GM18519 (cell line): ENCODE measurements around the gene ARHGEF37.
"Not testable (repeated sequence)": the region's sequence is repeated elsewhere in the genome, so short reads cannot be mapped to it uniquely, and the experiment has no call there.

Experiments
- ATAC-seq: cut with Tn5 transposase; IDR thresholded peaks from one replicate; pipeline ENCODE4 v1.9.1; 2021; ENCODE audit warnings: mild to moderate bottlenecking, moderate library complexity; ENCODE audit not compliant: unreplicated experiment, low FRiP score

The ARHGEF37 gene, protein sequence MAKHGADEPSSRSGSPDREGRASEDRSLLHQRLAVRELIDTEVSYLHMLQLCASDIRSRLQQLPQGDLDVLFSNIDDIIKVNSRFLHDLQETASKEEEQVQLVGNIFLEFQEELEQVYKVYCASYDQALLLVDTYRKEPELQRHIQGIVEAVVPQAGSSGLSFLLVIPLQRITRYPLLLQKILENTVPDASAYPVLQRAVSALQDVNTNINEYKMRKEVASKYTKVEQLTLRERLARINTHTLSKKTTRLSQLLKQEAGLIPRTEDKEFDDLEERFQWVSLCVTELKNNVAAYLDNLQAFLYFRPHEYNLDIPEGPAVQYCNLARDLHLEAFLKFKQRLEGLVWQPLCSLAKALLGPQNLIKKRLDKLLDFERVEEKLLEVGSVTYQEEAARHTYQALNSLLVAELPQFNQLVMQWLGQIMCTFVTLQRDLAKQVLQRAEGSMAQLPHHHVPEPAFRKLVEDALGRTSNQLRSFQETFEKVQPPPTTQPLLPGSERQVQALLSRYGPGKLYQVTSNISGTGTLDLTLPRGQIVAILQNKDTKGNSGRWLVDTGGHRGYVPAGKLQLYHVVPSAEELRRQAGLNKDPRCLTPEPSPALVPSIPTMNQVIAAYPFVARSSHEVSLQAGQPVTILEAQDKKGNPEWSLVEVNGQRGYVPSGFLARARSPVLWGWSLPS

DNA sequence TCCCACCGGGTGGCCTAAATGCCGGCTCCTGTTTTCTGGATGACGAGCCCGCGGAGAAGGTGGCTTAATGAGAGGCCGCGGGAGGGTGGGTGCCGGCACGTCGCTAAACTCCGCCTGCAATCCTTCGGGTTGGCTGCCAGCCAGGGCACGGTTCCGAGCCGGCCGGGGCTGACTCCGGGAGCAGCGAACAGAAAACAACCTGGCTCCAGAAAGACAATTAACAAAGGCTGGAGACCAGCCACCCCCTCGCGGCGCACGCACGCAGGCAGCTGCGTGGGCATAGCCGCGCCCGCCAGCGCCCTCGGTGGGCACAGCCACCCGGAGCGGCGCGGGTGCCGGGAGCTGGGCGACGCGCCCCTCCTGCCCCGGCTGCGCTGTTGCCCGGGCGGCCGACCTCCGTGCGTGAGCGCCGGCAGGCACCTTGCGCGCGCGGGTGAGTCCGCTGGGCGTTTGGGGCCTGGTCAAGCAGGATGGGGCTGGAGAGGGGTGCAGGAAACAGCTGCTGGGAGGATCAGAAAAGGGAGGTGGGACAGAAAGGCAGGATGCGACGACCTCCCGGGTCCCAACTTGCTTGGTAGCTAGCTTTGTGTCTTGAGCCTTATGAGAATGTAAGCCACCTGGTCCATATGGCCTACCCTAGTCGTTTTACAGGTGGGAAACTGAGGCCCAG is at the start of gene ARHGEF37:
Gene ARHGEF37, plus strand, starts transcription at position 307 of the 670 bp plus-strand sequence. CDS start 16,272 bp downstream, outside the sequence.
- no peak for ATAC-seq

DNA sequence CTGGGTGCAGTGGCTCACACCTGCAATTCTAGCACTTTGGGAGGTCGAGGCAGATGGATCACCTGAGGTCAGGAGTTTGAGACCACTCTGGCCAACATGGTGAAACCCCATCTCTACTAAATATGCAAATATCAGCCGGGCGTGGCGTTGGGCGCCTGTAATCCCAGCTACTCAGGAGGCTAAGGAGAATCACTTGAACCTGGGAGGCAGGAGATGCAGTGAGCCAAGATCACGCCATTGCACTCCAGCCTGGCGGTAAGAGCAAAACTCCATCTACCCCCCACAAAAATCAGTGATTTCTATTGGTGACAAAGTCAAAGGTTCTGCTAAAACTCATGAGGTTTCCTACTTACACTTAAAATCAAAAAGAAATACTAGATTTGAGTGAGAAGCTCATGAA is 48.9 kb upstream of the ARHGEF37 start:
- no peak for ATAC-seq

DNA sequence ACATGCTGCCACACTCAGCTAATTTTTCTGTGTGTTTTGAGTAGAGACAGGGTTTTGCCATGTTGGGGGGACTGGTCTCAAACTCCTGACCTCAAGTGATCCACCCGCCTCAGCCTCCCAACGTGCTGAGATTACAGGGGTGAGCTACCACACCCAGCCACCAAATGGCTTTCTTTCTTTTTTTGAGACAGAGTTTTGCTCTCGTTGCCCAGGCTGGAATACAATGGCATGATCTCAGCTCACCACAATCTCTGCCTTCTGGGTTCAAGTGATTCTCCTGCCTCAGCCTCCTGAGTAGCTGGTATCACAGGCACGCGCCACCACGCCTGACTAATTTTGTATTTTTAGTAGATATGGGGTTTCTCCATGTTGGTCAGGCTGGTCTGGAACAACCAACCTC is 45.5 kb upstream of the ARHGEF37 start:
- not testable (repeated sequence) for ATAC-seq

DNA sequence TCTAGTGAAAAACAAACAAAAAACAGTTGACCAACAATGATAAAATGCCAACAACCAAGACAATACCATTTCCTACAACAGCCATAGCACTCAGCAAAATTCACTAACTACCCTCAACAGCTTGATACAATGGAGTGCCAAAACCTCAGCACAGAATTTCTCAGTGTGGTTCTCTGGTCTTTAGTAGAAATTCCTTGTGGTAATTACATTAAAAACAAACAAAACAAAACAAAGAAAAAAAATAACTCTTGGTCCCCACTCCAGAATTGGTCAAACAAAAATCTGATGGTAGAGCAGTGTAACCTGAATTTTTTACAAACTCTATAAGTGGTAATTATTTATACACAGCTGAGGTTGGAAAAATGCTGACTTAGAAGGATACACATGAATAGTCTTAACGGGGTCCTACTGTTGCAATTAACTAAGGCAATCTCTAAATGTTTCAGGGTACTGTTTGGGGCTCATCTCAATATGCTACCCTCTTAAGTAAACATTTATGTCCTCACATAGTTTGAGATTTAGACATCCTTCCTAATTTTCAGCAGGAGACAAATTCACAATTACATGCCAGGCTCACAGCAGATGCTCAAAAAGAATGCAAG is 43.8 kb upstream of the ARHGEF37 start:
- no peak for ATAC-seq

DNA sequence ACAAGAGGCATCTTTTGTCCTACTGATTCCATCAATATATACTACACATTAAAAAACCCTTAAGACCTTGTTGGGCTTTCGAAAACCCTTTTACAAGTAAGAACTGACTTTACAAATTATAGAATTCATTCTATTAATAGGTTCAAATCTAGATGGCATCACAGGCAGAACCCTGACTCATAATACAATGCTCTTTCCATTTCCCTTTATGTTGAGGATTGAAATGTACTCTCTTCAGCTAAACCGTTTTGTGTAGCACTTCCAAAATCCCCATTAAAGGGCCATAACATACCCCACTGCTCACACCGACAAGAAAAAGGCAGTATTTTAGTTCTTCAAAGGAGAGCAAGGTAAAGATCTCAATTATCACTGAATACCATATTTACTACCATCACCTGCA is 41.2 kb upstream of the ARHGEF37 start:
- ATAC-seq = no peak

DNA sequence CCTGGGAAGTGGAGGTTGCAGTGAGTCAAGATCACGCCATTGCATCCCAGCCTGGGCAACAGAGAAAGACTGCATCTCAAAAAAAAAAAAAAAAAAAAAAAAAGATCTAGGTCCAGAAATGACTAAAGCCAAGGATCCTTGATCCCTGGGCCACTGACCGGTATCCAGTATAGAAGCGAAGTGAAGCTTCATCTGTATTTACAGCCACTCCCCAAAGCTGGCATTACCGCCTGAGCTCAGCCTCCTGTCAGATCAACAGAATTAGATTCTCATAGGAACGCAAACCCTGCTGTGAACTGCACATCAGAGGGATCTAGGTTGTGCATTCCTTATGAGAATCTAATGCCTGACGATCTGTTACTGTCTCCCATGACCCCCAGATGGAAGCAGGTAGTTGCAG is 39.4 kb upstream of the ARHGEF37 start:
- no peak for ATAC-seq

DNA sequence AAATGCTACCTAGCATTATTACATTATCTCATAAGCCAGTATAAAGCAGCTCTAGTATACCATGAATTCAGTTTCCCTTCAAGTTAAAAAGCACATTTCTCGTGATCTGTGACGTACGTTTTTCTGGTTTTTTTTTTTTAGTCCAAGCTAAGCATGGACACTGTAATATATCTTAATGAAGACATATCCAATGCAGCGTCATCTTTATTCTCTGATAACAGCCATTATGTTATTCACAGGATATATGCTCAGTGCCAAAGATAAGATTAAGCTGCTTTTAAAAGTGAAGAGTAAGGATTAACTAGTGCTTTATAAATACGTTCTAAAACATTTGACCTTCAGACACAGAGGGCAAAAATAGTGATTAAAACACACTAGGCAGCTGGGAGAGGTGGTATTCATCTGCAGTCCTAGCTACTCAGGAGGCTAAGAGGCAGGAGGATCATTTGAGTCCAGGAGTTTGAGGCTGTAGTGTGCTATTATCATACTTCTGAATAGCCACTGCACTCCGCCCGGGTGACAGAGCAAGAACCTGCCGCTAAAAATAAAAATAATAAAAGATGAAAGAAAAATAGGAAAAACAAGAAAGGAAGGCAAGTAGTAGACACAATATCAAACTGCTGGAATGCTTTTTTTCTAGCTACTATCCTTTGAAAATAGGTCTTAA is 37.8 kb upstream of the ARHGEF37 start:
- ATAC-seq = no peak

DNA sequence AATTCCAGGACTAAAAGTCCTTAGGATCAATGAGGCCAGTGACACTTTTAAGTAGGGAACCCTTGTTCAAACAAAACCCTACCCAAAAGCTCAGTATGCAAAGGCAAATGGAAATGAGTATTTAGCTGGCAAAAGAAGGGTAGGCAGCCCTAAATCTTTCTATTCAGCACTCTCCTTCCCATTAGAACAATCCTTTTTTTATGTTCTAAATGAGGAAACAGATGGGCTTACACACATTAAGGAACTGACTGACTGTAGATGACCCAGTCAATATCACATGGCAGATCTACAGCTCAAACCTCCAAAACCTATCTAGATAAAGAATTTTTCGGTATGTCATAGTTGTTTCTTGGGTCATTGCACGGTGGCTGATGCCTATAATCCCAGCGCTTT is 37.3 kb upstream of the ARHGEF37 start:
- ATAC-seq = no peak

DNA sequence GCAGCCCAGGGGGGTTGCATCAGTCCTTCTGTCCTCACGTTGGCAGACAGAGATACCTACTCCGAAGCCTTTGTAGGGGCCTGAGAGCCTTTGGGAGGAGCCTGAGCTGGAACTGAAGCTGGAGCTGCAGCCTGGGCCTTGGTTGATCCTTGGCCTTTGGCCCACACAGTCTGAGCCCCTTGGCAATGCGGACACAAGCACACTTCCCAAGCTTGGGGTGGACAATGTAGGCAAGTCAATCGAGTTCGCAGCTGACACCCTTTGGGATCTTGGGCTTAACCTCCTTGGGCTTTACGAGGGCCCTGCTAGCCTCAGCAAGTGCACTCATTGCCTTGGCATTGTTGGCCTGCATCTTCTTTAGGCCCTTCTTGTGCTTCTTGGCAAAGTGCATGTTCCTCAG is 36.0 kb upstream of the ARHGEF37 start:
- no peak for ATAC-seq

DNA sequence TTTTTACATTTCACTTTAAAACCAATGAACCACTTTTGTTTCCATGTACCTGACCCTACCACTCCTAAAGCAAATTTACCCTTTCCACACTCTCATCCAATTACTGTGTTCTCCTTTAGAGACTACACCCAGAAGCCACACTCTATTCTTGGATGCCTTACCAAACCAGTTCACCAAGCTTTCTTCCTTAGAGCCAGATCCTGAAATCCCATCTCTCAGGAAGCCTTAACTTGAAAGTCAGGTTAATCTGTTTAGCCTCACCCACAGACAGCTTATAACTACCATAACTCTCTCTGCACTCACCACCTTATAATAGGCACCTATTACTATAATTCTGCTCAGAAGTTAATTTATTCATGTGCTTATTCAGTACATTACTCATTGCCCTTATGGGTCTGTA is 34.3 kb upstream of the ARHGEF37 start:
- no peak for ATAC-seq

DNA sequence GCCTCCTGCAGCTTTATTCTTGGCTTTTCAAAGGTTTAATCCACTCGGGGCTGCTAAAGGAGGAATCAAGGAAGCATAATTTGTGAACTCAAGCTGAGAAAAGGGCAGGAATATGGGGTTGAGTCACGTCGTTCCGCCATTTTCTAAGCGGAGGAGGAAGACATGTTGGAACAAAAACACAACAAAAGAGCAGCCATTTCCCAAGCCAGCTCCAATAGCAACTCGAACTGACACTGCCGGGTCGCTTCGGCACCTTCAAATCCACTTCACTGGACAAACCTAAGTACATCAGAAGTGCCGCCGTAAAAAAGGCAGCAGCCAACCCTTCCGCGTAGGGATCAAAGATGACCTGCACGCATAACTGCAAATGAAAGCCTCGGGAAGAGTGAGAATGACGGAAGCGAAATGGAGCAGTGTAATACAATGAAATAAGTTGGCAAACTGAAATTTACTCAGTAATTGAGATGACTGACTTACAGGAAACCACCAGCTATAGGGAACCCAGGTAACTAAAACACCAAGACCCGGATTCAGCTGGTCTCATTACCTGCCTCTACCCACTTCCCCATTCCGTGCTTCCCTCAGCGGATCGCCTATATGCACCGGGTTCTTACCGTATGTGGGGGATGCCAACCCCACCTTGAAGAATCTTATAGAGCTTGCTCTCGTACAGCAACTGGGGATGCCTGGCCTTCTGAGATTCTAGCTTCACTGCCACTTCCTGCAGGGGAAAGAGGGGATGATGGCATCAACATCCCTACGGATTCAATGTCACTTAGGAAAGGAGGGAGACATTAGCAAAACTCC is 31.6 kb upstream of the ARHGEF37 start:
- ATAC-seq = peak; percentile 30

DNA sequence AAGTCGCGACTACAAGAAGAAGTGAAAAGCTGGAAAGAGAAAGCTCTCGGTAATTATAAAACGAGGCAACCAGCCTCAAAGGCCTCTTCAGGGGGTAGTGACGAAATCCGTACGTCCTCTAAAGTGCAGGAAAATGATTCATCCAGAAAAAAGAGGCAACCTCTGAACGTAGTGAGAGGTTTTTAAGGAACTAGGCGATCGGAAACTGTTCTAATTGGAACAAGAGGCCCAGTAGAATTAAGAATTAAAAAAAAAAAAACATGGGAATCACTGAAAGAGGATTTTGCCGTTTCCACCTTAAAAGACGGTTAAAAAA is 31.1 kb upstream of the ARHGEF37 start:
- no peak for ATAC-seq

DNA sequence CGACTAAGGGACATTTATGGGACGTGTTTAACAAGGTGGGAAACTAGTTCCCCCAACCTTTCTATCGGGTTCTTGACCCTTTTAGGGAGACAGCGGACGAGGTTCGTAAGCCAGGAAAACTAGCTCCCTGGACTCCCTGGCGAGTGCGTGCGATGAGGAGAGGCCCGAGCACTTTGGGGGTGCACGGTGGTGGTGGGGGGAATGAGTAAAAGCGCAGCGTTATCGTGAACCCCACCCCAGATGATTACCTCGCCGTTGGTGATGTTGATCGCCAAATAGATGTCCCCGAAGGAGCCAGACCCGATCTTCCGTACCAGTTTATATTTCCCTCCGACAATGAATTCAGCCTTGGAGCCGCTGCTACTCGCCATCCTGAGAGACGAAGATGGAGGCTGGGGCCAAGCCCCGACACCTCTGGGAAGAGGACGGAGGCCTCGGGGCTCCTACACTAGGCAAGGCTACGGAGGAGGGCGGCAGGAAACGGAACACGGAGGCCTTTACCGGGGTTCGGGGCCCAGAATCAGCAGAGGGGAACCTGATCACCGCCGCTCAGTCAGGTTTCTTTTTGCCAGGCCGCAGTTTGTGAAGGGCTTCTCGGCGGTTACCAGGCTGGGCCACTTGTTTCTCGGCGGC is 30.6 kb upstream of the ARHGEF37 start:
- no peak for ATAC-seq

DNA sequence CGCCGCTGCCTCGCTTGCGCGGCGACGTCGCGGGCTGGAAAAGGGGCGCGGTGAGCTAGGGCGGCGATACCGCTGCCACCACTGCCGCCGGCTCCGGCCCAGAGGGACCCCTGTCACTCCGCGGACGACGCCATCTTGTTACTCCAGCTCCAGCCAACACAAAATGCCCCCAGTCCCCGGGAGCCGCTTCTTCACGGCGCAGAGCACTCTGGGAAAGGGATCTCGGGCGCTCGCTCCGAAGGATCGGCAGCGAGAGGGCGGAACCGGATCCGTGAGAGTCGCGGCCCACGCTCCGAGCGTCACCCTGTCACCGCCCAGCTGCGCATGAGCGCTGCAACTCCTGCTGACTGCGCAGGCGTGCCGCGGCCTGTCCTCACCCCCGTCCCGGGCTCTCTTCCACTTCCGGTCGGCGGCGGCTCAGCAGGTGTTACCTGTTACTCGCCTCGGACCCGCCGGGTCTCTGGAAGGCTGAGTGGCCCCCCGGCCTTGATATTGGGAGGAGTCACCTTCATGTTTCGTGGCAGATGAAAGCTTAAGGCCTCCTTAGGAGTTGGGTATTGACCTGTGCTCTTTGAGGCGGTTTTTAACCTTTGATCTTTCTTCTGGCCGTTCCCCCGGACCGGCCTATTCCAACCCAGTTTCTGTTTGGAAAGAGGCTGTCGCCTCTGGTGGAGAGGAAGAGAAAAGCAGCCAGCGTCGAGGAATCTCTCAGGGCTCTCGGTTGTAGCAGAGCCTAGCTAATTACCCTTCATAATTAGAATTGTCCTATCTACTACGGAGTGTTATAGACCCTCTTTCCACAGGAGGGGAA is 29.9 kb upstream of the ARHGEF37 start, which contains the start of gene CSNK1A1:
Gene CSNK1A1, minus strand, starts transcription at position 213 of the 811 bp plus-strand sequence. CDS start 475 bp downstream, outside the sequence.
- peak; percentile 88 for ATAC-seq

DNA sequence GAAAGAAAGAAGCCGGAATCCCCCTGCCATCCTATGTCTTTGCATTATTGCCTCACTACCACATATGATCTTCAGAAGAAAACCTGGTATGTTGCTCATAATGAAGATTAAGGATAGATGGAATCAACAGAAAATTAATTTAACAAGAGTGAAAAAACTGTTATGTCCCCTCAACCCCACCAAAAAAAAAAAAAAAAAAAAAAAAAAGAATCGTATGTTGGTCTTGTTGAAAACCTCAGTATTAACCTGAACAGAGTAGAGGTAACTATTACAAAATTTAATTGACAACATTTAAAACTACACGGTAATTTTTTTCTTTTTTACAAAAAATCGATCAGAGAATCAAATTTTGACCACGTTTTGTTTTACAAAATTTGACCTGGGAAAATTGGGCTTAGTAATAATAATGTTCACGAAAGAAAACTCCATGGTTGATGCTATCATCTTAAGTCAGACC is 29.2 kb upstream of the ARHGEF37 start:
- ATAC-seq = no peak

DNA sequence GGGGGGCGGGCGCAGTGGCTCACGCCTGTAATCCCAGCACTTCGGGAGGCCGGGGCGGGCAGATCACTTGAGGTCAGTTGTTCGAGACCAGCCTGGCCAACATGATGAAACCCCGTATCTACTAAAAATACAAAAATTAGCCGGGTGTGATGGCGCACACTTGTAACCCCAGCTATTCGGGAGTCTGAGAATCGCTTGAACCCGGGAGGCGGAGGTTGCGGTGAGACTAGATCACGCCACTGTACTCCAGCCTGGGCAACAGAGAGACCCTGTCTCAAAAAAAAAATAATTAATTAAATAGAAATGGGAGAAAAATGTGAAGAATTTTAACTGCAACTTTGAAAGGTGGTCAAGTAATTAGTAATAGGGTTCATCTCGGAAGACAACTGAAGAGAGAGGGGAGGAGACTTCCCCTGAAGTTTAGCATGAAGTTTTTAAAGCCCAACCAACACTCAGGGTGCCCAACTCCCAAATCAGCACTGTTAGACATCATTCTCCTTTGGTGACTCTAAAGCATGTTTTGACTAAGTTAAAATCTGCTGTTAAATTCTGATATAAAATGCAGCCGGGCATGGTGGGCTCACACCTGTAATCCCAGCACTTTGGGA is 28.6 kb upstream of the ARHGEF37 start:
- no peak for ATAC-seq

DNA sequence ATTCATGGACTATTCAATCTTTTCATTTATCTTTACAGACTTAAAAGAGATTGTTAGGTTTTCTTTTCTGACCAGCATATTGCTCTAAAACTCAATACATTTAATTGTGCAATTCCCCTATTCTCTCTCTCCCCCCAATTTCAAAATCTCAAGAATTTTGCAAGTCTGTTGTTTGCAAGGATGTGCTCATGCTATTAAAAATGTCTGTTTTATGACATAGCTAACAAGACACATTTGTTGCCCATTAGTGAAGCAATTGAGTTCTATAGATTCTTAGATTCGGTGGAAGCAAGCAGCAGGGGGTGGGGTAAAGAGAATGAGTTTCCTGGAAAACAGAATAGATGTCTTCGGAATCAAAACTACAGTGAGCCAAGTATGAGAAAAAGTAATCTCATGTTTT is 21.6 kb upstream of the ARHGEF37 start:
- no peak for ATAC-seq

DNA sequence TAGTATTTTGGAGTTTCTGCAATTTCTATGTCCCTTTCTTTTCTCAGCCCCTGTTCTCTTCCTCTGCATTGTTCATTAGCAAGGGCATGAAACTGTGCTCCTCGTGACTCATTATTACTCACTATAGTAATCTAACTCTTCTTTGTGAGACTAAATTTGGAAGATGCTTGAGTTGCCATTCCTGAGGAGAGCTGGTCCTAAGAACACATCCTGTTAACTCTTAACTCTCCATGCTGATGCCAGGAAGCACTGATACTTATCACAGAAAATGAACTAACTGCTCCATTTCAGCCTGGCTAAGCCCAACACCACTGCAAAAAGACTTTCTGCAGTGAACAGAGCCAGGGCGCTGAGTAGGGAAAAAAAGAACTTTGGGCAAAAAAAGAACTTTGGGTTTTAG is 19.4 kb upstream of the ARHGEF37 start:
- no peak for ATAC-seq
